SK-N-MC (cell line): ENCODE data around the gene PARVA.

ENCODE experiments used
- DNase-seq: peaks from one replicate; pipeline ENCODE4 v3.0.0-alpha.2; 2011; ENCODE audit warnings: low read depth, low spot score
- H3K27ac ChIP-seq: fragments of 200-600 bp; sonication (generic); 2 replicates; pipeline ENCODE4 v1.5.1; 2016; ENCODE audit warnings: mixed run types
- H3K36me3 ChIP-seq: fragments of 200-600 bp; sonication (generic); 2 replicates; pipeline ENCODE4 v1.6.1; 2017; ENCODE audit warnings: antibody characterized with exemption, low read length, mixed read lengths; ENCODE audit not compliant: insufficient read depth
- H3K4me3 ChIP-seq: fragments of 200-600 bp; sonication (generic); 2 replicates; pipeline ENCODE4 v1.5.1; 2016
- H3K9ac ChIP-seq: fragments of 200-600 bp; sonication (generic); 2 replicates; pipeline ENCODE4 v1.8.0; 2017; ENCODE audit warnings: mixed run types, mixed read lengths; ENCODE audit not compliant: insufficient read length
- H3K9me3 ChIP-seq: fragments of 200-600 bp; sonication (generic); 2 replicates; pipeline ENCODE4 v1.6.1; 2017; ENCODE audit warnings: low read depth, mild to moderate bottlenecking, antibody characterized with exemption, low read length, moderate library complexity, mixed read lengths
- EZH2 ChIP-seq: fragments of 200-600 bp; sonication (generic); IDR thresholded peaks from one replicate; pipeline ENCODE4 v1.6.1; 2017; ENCODE audit warnings: antibody characterized with exemption
- FOXP2 ChIP-seq: optimal IDR thresholded peaks from 2 replicates; pipeline ENCODE3; 2011; ENCODE audit warnings: mild to moderate bottlenecking, moderate library complexity; ENCODE audit not compliant: insufficient read depth; ENCODE audit errors: extremely low read length, control extremely low read depth
- POLR2AphosphoS5 ChIP-seq: IDR thresholded peaks from 2 replicates; pipeline ENCODE4 v1.6.1; 2012; ENCODE audit warnings: mild to moderate bottlenecking, low read depth, low read length, borderline replicate concordance

PARVA gene

GRCh38 chr11:12386745-12387144, 9.4 kb downstream of the PARVA start:
- Histone ChIP-seq H3K9ac (no peak overlapping the region), H3K4me3 (no peak overlapping the region), H3K27ac (no peak overlapping the region), H3K36me3 (no peaks in the 10 kb centered on the region), H3K9me3 (no peaks in the 10 kb centered on the region)
- TF ChIP-seq EZH2 = no peak
- no peak for TF ChIP-seq POLR2AphosphoS5
- TF ChIP-seq FOXP2 = no peak
- no peak for DNase-seq

GRCh38 chr11:12388173-12388572, 10.8 kb downstream of the PARVA start:
- TF ChIP-seq POLR2AphosphoS5 = no peak
- no peak for TF ChIP-seq FOXP2
- no peak for TF ChIP-seq EZH2

DNA sequence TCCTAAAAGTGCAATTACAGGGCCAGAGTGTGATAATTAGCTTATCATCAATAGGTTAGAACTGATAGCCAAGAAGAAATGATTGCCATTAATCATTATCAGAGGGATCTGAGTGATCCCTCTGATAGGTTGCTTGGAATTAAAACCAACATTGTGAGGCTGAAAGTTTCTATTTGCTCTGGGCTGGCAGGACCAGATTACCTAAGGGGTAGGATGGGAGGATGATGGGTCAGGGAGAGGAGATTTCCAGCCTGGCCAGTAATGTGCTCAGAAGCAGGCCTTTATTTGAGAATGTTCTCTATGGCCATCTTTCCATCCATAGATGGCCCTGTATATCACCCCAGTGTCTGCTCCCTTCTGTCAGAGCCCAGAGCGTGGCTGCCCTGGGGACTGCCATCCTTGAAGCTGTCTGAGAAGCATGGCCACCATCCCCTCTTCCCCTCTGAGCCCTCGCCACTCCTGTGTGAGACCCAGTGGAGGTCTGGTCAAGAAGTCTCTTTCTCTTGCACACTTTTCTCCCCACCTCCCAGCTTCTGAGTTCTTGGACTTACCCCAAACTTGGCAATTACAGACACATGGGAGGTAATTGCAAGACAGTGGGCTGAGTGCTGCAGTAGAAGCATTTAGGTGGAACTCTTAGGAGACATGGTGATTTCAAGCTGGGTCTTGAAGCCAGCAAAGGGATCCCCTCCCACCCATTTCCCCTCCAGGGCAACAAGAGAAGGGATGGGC, 11.7 kb downstream of the PARVA start:
- Histone ChIP-seq H3K9me3 (no peaks in the 10 kb centered on the region), H3K36me3 (no peaks in the 10 kb centered on the region), H3K27ac (no peak overlapping the region), H3K9ac (no peak overlapping the region), H3K4me3 (no peak overlapping the region)
- DNase-seq = no peak
- TF ChIP-seq FOXP2 (no peak), POLR2AphosphoS5 (no peak), EZH2 (no peak)

More at GRCh38 chr11:12388173-12388572, 10.8 kb downstream of the PARVA start:
- Histone ChIP-seq H3K4me3 (no peak overlapping the region), H3K9me3 (no peaks in the 10 kb centered on the region), H3K27ac (no peak overlapping the region), H3K9ac (no peak overlapping the region), H3K36me3 (no peaks in the 10 kb centered on the region)
- DNase-seq = no peak

DNA sequence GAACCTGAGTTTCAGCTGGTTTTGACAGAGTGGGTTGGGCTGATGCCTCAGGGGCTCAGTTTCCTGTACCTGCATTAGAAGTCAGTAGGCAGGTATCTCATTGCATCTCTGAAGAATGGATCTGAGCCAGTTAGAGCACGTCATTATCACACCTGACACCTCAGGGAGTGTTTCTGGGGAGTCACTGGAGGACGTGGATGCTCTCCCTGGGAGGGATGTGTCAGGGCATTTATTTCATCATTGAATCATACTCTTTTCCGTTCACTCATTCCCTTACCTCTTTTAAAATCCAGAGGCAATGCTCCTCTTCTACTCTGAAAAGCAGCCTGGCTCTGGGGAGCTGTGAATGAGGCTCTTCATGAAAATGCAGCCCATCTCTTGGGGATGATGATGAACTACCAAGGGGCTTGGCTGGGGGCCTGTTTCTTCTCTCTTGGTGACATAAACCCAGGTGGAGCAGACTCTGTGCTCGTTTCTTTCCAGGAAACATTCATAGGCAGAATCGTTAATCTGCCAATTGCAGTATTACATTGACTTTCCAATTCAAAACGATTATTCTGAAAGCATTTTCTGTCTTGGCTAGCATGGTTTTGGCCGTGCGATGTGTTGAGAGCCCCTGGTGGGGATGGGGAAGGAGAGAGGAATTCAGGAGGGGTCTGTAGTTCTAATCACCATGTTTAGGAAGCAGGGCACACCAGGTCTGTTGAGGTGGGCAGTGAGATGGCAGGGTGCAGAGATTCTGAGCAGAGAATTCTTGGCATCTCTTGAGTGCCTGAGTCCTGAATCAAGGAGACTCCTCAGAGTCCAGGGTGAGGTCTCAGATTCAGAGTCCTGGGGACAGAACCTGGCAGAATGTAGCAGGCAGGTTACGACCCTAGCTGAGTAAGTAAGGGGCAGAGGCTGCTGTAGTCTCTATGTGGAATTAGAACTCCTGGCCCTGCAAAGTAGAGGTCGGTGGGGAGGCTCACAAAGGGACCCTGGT, 12.6 kb downstream of the PARVA start:
- Histone ChIP-seq H3K36me3 (no peaks in the 10 kb centered on the region), H3K9me3 (no peaks in the 10 kb centered on the region), H3K27ac (no peak overlapping the region), H3K4me3 (no peak overlapping the region), H3K9ac (no peak overlapping the region)
- TF ChIP-seq POLR2AphosphoS5 = no peak
- no peak for DNase-seq

DNA sequence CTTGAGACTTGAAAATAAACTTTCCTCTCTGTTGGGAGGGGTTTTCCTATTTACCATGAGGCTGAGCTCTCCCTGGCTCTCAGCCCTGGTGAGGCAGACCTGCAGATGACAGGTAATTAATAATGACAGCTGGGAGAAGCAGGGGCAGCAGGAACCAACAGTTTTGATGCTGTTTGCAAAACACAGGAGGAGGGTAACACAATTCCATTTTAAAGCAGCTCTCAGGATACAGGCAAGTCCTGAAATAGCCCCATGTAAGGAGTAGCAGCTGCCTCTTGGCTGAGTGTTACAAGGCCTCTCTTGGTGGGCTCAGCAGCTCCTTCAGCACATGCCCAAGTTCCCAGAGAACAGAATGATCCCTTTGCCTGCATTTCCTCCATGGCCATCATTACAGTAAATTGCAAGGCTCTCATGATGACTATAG, 13.3 kb downstream of the PARVA start:
- Histone ChIP-seq H3K36me3 (no peaks in the 10 kb centered on the region), H3K4me3 (no peak overlapping the region), H3K27ac (no peak overlapping the region), H3K9me3 (no peaks in the 10 kb centered on the region), H3K9ac (no peak overlapping the region)
- TF ChIP-seq FOXP2 = no peak
- TF ChIP-seq EZH2 = no peak
- no peak for TF ChIP-seq POLR2AphosphoS5
- DNase-seq = no peak

DNA sequence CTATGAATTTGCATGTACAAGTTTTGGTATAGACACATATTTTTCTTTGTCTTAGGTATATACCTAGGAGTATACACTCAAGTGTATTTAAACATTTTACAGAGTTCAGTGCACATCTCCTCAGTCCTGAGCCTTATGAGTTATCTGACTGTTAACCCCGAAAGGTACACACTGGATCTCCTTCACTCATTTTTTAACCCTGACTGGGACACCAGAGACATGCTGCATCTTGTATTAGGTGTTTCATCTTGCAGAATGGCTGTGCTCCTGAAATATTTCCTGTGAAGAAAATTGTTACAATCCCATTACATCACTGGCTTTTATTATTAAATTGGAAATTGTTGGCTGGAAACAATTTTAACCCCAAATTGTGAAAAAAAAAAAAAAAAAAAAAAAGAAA, 15.3 kb downstream of the PARVA start:
- no peaks in the 10 kb centered on the region for H3K9me3 ChIP-seq
- no peak for TF ChIP-seq FOXP2
- no peak for TF ChIP-seq POLR2AphosphoS5
- TF ChIP-seq EZH2 = no peak
- no peak for DNase-seq
- H3K27ac ChIP-seq = no peak overlapping the region
- no peaks in the 10 kb centered on the region for H3K36me3 ChIP-seq
- H3K4me3 ChIP-seq = no peak overlapping the region
- no peak overlapping the region for H3K9ac ChIP-seq

DNA sequence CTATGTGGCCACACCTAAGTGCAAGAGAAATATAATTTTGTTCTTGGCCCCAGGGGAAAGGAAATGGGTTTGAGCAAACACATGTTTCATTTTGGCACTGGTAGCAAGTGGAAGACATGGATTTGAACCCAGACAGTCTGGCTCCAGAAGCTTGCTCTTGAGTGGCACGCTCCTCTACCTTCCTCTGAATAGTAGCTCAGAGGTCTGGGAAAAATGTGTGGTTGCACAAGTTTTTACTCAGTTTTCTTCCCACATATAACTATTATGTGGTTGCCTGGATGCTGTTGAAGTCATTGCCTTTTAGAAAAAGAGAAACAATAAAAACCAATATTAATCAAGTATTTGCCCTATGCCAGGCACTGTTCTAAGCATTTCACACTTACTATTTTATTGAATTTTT, 16.3 kb downstream of the PARVA start:
- no peak for TF ChIP-seq POLR2AphosphoS5
- TF ChIP-seq EZH2 = no peak
- no peak for TF ChIP-seq FOXP2
- no peak overlapping the region for H3K4me3 ChIP-seq
- no peak overlapping the region for H3K27ac ChIP-seq
- no peak overlapping the region for H3K9ac ChIP-seq
- DNase-seq = no peak
- H3K36me3 ChIP-seq = no peaks in the 10 kb centered on the region
- H3K9me3 ChIP-seq = no peaks in the 10 kb centered on the region

- no peak for DNase-seq
- H3K4me3 ChIP-seq = no peak overlapping the region
- no peak overlapping the region for H3K9ac ChIP-seq
- no peak for TF ChIP-seq POLR2AphosphoS5
- TF ChIP-seq FOXP2 = no peak
- H3K27ac ChIP-seq = no peak overlapping the region
- H3K36me3 ChIP-seq = no peaks in the 10 kb centered on the region
- H3K9me3 ChIP-seq = no peaks in the 10 kb centered on the region
These were observed 17.2 kb downstream of the PARVA start for GRCh38 chr11:12394601-12395000.

- TF ChIP-seq EZH2 = no peak
- TF ChIP-seq POLR2AphosphoS5 = no peak
- no peak for TF ChIP-seq FOXP2
- Histone ChIP-seq H3K9ac (no peak overlapping the region), H3K36me3 (no peaks in the 10 kb centered on the region), H3K27ac (no peak overlapping the region), H3K9me3 (no peaks in the 10 kb centered on the region), H3K4me3 (no peak overlapping the region)
- no peak for DNase-seq
These were observed 18.0 kb downstream of the PARVA start for GRCh38 chr11:12395333-12395732.
